Measurements from ENCODE around the gene INPP5E.

INPP5E gene

DNA sequence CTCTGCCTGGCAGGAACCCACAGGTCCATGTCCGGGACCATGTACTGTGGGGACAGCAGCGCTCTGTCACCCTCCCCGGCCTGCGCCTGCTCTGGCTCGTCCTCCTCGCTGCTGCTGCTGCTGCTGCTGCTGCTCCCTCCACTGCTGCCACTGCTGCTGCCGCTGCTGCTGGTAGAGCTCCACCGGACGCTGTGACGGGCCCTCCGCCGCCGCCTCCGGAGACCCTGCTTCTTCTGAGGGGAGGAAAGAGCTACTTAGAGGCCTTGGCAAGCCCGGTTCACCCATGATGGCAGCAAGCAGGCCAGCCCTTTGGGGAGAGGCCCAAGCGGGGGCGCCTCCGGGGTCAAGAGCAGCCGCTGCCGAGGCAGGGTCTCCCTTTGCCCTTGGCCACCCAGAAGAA, 56.2 kb downstream of the INPP5E start:
- Histone ChIP-seq H3K9me3 (no peaks in the 10 kb centered on the region), H3K4me3 (no peak overlapping the region), H3K27ac (no peak overlapping the region), H3K36me3 (peaks cover 41 to 100% (median 91%) of the 10 kb centered on the region in 3 donors), H3K27me3 (no peaks in the 10 kb centered on the region), H3K4me1 (no peaks in the 10 kb centered on the region)
- TF ChIP-seq, protein P1, sequence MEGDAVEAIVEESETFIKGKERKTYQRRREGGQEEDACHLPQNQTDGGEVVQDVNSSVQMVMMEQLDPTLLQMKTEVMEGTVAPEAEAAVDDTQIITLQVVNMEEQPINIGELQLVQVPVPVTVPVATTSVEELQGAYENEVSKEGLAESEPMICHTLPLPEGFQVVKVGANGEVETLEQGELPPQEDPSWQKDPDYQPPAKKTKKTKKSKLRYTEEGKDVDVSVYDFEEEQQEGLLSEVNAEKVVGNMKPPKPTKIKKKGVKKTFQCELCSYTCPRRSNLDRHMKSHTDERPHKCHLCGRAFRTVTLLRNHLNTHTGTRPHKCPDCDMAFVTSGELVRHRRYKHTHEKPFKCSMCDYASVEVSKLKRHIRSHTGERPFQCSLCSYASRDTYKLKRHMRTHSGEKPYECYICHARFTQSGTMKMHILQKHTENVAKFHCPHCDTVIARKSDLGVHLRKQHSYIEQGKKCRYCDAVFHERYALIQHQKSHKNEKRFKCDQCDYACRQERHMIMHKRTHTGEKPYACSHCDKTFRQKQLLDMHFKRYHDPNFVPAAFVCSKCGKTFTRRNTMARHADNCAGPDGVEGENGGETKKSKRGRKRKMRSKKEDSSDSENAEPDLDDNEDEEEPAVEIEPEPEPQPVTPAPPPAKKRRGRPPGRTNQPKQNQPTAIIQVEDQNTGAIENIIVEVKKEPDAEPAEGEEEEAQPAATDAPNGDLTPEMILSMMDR (IDR thresholded peaks at IDR 0.05) = no peak
- DNase-seq = no peak
- intact Hi-C loops (cut with DNase I; ENCODE audit: low total_unique reads) = loop anchor here (5.0 kb wide), 1 partner anchor 1009 kb away; no protein-coding TSS in a partner anchor

DNA sequence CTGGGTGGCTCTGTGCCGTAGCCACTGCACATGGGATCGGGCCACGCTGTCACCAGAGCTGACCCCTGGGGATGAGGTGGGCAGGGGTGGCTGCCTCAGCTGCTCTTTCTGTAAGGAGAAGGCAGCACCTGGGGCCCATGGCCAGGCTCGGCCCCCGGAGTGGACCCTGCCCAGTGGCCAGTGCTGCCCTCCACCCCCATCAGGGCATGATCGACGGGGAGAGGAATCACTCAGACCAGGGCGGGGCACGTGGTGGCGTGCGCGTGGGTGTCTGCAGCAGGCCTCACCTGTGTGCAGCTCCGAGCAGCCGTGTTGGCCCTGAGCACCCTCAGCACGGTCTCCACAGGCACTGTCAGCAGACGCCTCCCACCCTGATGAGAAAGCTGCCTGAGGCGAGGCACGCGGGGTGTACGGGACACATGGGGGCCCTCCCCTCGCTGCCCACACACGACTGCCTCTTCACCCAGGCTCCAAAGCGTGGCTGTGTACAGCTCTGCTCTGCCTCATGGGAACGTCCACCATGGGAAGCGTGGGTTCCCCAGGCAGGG, 57.6 kb downstream of the INPP5E start:
- intact Hi-C loops (cut with DNase I; ENCODE audit: low total_unique reads) = loop anchor here (5.0 kb wide), 1 partner anchor 1010 kb away; no protein-coding TSS in a partner anchor
- TF ChIP-seq, protein P1 (IDR thresholded peaks at IDR 0.05) = no peak
- H3K4me1 ChIP-seq = no peaks in the 10 kb centered on the region
- no peaks in the 10 kb centered on the region for H3K27me3 ChIP-seq
- H3K4me3 ChIP-seq = no peak overlapping the region
- no peak for DNase-seq
- no peak overlapping the region for H3K27ac ChIP-seq
- peaks cover 27 to 93% (median 80%) of the 10 kb centered on the region in 3 donors for H3K36me3 ChIP-seq
- H3K9me3 ChIP-seq = no peaks in the 10 kb centered on the region

DNA sequence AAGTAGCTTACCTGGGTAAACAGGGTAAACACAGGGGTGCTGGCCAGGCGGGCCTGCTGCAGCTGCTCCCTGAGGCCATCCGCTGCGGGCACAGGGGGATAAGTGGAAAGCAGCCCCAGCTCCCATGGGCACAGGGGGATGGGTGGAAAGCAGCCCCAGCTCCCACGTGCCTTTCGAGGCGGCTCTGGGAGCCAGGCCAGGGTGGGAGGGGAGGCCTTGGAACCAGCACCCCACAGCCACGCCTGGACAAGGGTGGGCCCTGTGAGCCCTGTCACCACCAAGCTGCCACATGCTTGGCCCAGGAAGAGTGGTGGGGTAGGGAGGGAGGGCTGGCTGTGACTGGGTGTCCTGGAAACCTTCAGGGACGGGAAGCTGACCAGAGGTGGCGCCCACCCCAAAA, 58.3 kb downstream of the INPP5E start:
- Histone ChIP-seq H3K9me3 (no peaks in the 10 kb centered on the region), H3K36me3 (peaks cover 23 to 86% (median 73%) of the 10 kb centered on the region in 3 donors), H3K27me3 (no peaks in the 10 kb centered on the region), H3K4me1 (no peaks in the 10 kb centered on the region), H3K4me3 (no peak overlapping the region), H3K27ac (no peak overlapping the region)
- intact Hi-C loops (cut with DNase I; ENCODE audit: low total_unique reads) = loop anchor here (5.0 kb wide), 1 partner anchor 1011 kb away; no protein-coding TSS in a partner anchor
- TF ChIP-seq, protein P1 (IDR thresholded peaks at IDR 0.05) = no peak
- no peak for DNase-seq

DNA sequence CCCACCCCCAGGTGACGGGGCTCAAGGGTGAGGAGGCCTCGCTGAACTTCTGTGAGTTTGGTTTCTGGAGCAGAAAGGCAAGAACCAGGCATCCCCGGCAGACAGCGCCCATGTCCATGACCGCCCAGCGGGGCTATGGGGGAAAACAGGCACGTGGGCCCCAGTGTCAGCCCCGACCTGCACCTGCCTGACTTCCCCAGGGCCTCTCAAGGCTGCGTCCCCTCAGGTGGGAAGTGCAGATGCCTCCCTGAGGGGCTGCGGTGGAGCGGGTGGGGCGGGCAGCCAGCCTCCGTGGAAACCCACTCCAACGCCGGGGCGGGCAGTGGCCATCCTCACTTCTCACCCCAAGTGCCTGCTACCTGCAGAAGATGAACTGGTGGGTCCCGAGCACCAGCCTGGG, 59.3 kb downstream of the INPP5E start:
- Histone ChIP-seq H3K4me1 (no peaks in the 10 kb centered on the region), H3K9me3 (no peaks in the 10 kb centered on the region), H3K27me3 (no peaks in the 10 kb centered on the region), H3K4me3 (no peak overlapping the region), H3K27ac (no peak overlapping the region), H3K36me3 (peaks cover 23 to 84% (median 63%) of the 10 kb centered on the region in 3 donors)
- DNase-seq = no peak
- TF ChIP-seq, protein P1 (IDR thresholded peaks at IDR 0.05) = no peak
- intact Hi-C loops (cut with DNase I; ENCODE audit: low total_unique reads) = loop anchor here (5.0 kb wide), 1 partner anchor 1012 kb away; no protein-coding TSS in a partner anchor

DNA sequence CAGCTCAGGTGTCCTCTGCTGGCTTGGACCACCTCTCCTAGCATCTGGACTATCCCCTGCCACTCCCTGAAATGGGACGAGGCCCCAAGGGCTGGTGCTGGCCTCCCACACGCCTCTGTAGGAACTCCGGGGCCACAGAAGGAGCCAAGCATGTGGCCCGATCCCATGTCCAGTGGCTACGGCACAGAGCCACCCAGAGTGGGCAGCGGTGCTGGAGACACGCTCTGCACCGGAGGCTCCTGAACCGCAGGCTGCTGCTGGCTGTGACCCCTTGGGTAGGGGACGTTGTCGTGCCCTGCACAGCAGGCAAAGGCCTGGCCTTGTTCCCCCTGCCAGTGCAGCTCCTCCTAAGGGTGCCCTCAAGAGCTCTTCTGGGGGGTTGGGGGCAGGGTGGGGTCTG, 59.8 kb downstream of the INPP5E start:
- no peaks in the 10 kb centered on the region for H3K4me1 ChIP-seq
- no peak for DNase-seq
- H3K9me3 ChIP-seq = no peaks in the 10 kb centered on the region
- no peaks in the 10 kb centered on the region for H3K27me3 ChIP-seq
- H3K4me3 ChIP-seq = no peak overlapping the region
- no peak overlapping the region for H3K27ac ChIP-seq
- intact Hi-C loops (cut with DNase I; ENCODE audit: low total_unique reads) = loop anchor here (5.0 kb wide), 1 partner anchor 1012 kb away; no protein-coding TSS in a partner anchor
- H3K36me3 ChIP-seq = peaks cover 23 to 81% (median 62%) of the 10 kb centered on the region in 3 donors
- TF ChIP-seq, protein P1 (IDR thresholded peaks at IDR 0.05) = no peak
